OCI-LY7 (cell line): ENCODE data around the gene SLC26A6. TPM values are rescaled to one million over a fixed set of nuclear protein-coding genes. Genes with fewer than 3 reads are reported as not detected.

Experiments used
- BruUV-seq: library from RNA; stranded (reverse); fragments of 400-500 nt; replicated peaks from 2 replicates; lab custom pipeline; 2021; lab: Mats Ljungman, UMichigan
- CTCF ChIA-PET: fragments of 300-600 bp; sonication (Branson Sonifier 250); formaldehyde crosslinking; loops from one replicate; lab custom pipeline; 2022; ENCODE audit warnings: antibody characterized with exemption; ENCODE audit not compliant: unreplicated experiment; lab: Charles Lee
- POLR2A ChIA-PET: fragments of 300-600 bp; sonication (Branson Sonifier 250); formaldehyde crosslinking; loops from one replicate; lab custom pipeline; 2022; ENCODE audit warnings: antibody characterized with exemption; lab: Charles Lee
- DNase-seq: peaks from one replicate; pipeline ENCODE4 v3.0.0-alpha.2; 2015; ENCODE audit warnings: low spot score
- H2AFZ ChIP-seq: fragments of 200-600 bp; sonication (generic), shearing (Covaris generic); 2 replicates; pipeline ENCODE4 v1.6.1; 2014; ENCODE audit warnings: mild to moderate bottlenecking, antibody characterized with exemption, low read length, moderate library complexity
- H3K27ac ChIP-seq: fragments of 200-600 bp; sonication (generic); 2 replicates; pipeline ENCODE4 v1.5.1; 2014; ENCODE audit warnings: mixed run types, low read depth, mild to moderate bottlenecking, moderate library complexity, low read length, inconsistent platforms; ENCODE audit not compliant: poor library complexity, severe bottlenecking
- H3K36me3 ChIP-seq: fragments of 200-600 bp; sonication (generic); 2 replicates; pipeline ENCODE4 v1.6.1; 2014; ENCODE audit warnings: mild to moderate bottlenecking, antibody characterized with exemption, low read length, moderate library complexity, mixed read lengths; ENCODE audit not compliant: insufficient read depth
- H3K4me1 ChIP-seq: fragments of 200-600 bp; sonication (generic); 2 replicates; pipeline ENCODE4 v1.5.1; 2014; ENCODE audit warnings: mild to moderate bottlenecking, low read length; ENCODE audit not compliant: insufficient read depth, poor library complexity, severe bottlenecking
- H3K4me2 ChIP-seq: fragments of 200-600 bp; sonication (generic); 2 replicates; pipeline ENCODE4 v1.6.1; 2014; ENCODE audit warnings: mild to moderate bottlenecking, low read length
- H3K4me3 ChIP-seq: fragments of 200-600 bp; sonication (generic); 2 replicates; pipeline ENCODE4 v1.5.1; 2014; ENCODE audit warnings: mild to moderate bottlenecking, low read depth, low read length; ENCODE audit not compliant: poor library complexity, severe bottlenecking
- H3K79me2 ChIP-seq: fragments of 200-600 bp; sonication (generic); 2 replicates; pipeline ENCODE4 v1.6.1; 2016; ENCODE audit warnings: low read depth, mild to moderate bottlenecking, low read length, moderate library complexity, mixed read lengths; ENCODE audit not compliant: insufficient read depth
- H3K9me2 ChIP-seq: fragments of 200-600 bp; sonication (generic); 2 replicates; pipeline ENCODE4 v1.6.1; 2016; ENCODE audit warnings: mild to moderate bottlenecking, low read length, mixed read lengths; ENCODE audit not compliant: insufficient read depth
- H3K9me3 ChIP-seq: fragments of 200-600 bp; sonication (generic); 2 replicates; pipeline ENCODE4 v1.6.1; 2014; ENCODE audit warnings: mild to moderate bottlenecking, mixed run types, low read length, mixed read lengths
- H4K20me1 ChIP-seq: fragments of 200-600 bp; sonication (generic); 2 replicates; pipeline ENCODE4 v1.6.1; 2014; ENCODE audit warnings: mild to moderate bottlenecking, antibody characterized with exemption, low read length, moderate library complexity, mixed read lengths; ENCODE audit not compliant: insufficient read depth
- EZH2phosphoT487 ChIP-seq: fragments of 200-600 bp; sonication (generic); IDR thresholded peaks from 2 replicates; pipeline ENCODE4 v1.6.1; 2018; ENCODE audit warnings: low read depth, borderline replicate concordance, mild to moderate bottlenecking, mixed run types, antibody characterized with exemption, low read length, moderate library complexity, mixed read lengths
- intact Hi-C: fragments of 100-400 bp; cut with micrococcal nuclease; formaldehyde crosslinking; loops from one replicate; pipeline ENCODE4 v1.10.0; 2022; ENCODE audit not compliant: unreplicated experiment
- total RNA-seq, 2 experiments: library from RNA; depleted of rRNA in 1 of 2; stranded (reverse); fragments of >200 nt in 1 of 2; shearing (Covaris generic) in 1 of 2; gene quantifications; 2 replicates each; pipeline ENCODE4 v1.2.3, GENCODE V29; 2014 to 2022
- TF ChIP-seq, protein P1 (sequence below): fragments of 200-600 bp; sonication (generic); conservative IDR thresholded peaks from 2 replicates; pipeline ENCODE4 v1.5.1; 2014; ENCODE audit warnings: mild to moderate bottlenecking, antibody characterized with exemption, low read length, moderate library complexity, mixed read lengths

Gene SLC26A6
- total RNA-seq, 2 experiments from 2014 or later, result 42.1 to 47.3 TPM

DNA sequence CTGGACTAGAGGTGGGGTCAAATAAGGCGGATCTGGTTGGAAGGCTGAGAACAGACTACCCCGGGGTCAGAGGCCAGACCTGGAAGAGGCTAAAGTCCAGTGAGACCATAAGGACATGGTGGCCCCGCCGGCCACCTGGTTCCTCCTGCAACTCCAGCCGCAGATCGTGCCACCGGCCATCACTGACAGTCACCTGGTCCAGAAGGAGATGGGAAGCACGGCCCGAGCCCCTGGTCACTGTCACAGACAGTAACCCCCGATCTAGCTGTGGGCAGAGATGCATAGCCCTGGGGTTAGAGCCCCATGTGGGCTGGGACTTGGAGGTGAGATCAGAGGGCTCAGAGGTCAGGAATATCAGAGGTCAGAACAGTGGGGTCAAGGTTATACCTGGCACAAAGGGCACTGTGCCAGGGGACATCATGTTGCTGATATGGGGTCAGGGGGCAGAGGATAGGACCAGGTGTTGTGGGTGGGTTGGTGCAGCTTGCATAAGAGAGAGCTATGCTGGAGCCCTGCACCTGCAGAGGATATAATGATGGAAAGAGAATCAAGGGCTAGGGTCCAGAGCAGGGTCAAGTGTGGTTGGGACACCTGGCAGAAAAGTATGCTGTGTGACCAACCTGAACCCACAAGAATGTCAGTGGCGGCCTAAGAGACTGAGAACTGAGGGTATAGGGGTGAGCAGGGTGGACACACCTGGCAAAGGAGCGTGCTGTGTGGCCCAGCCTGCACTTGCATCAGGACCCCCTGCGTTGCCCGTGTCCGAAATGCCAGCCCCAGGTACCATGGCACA, 17.9 kb upstream of the SLC26A6 start:
- TF ChIP-seq, protein P1, sequence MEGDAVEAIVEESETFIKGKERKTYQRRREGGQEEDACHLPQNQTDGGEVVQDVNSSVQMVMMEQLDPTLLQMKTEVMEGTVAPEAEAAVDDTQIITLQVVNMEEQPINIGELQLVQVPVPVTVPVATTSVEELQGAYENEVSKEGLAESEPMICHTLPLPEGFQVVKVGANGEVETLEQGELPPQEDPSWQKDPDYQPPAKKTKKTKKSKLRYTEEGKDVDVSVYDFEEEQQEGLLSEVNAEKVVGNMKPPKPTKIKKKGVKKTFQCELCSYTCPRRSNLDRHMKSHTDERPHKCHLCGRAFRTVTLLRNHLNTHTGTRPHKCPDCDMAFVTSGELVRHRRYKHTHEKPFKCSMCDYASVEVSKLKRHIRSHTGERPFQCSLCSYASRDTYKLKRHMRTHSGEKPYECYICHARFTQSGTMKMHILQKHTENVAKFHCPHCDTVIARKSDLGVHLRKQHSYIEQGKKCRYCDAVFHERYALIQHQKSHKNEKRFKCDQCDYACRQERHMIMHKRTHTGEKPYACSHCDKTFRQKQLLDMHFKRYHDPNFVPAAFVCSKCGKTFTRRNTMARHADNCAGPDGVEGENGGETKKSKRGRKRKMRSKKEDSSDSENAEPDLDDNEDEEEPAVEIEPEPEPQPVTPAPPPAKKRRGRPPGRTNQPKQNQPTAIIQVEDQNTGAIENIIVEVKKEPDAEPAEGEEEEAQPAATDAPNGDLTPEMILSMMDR, result no peak
- TF ChIP-seq EZH2phosphoT487, result no peak
- peaks cover 4% of the 10 kb centered on the region for H3K4me1 ChIP-seq
- peak; percentile 28 for DNase-seq
- no peak overlapping the region for H3K4me2 ChIP-seq
- no TSS peak for BruUV-seq
- no peak overlapping the region for H3K4me3 ChIP-seq
- H3K27ac ChIP-seq, result no peak overlapping the region
- no peaks in the 10 kb centered on the region for H3K9me2 ChIP-seq
- intact Hi-C loops, result no loop called here
- no peak overlapping the region for H2AFZ ChIP-seq
- ChIA-PET POLR2A (interaction anchor here (0.6 kb wide), 1 partner anchor 16 kb away, joined by 5 read pairs; no protein-coding TSS in a partner anchor), CTCF (no interaction called here)
- no peaks in the 10 kb centered on the region for H4K20me1 ChIP-seq
- no peaks in the 10 kb centered on the region for H3K79me2 ChIP-seq
- no peaks in the 10 kb centered on the region for H3K36me3 ChIP-seq
- no peaks in the 10 kb centered on the region for H3K9me3 ChIP-seq

DNA sequence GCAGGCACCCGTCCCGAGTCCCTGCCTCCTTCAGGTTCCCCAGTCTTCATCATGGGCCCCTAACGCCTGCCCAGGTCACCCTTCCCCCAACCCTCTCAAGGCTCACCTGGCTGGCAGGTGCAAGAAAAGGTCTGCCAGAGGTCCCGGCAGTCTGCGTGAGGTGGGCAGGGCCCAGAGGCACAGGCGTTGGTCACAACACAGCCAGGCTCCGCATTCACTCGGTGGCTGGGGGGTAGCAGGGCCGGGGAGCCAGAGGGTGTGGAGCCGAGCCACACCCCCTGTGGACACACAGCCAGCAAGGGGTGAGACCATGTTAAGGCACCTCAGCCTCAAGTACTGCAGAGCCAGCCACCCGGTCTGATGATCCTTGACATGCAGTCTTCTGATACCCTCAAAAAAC, 16.5 kb upstream of the SLC26A6 start:
- no TSS peak for BruUV-seq
- CTCF ChIA-PET, result no interaction called here
- H3K79me2 ChIP-seq, result no peaks in the 10 kb centered on the region
- no peak for TF ChIP-seq EZH2phosphoT487
- TF ChIP-seq, protein P1, result no peak
- intact Hi-C loops, result no loop called here
- no peaks in the 10 kb centered on the region for H3K9me2 ChIP-seq
- DNase-seq, result no peak
- peaks cover 4% of the 10 kb centered on the region for H3K4me1 ChIP-seq
- H3K9me3 ChIP-seq, result no peaks in the 10 kb centered on the region
- H3K36me3 ChIP-seq, result no peaks in the 10 kb centered on the region
- no peak overlapping the region for H3K4me2 ChIP-seq
- H3K4me3 ChIP-seq, result no peak overlapping the region
- no peaks in the 10 kb centered on the region for H4K20me1 ChIP-seq
- H2AFZ ChIP-seq, result no peak overlapping the region
- POLR2A ChIA-PET, result no interaction called here
- H3K27ac ChIP-seq, result no peak overlapping the region

DNA sequence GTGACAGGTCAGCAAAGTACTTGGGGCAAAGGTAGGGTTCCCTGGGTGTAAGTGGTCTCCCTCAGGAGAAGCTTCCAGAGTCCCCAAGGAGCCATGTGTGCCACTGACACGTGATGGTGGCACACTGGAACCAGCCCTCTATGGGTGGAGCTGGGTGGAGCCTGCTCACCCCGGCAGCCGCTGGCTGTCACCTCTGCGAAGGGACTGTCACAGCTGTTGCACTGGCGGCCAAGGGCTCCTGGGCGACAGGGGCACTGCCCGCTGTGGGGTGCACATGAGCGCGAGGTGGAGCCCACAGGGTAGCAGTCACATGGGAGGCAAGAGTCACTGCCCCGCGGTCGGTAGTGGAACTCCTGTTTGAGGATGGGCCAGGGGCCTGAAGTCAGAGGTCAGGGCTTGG, 15.5 kb upstream of the SLC26A6 start:
- H3K4me2 ChIP-seq, result no peak overlapping the region
- intact Hi-C loops, result no loop called here
- H3K27ac ChIP-seq, result no peak overlapping the region
- POLR2A ChIA-PET, result no interaction called here
- no peaks in the 10 kb centered on the region for H4K20me1 ChIP-seq
- H3K36me3 ChIP-seq, result no peaks in the 10 kb centered on the region
- no peaks in the 10 kb centered on the region for H3K4me1 ChIP-seq
- H3K9me2 ChIP-seq, result no peaks in the 10 kb centered on the region
- no peak for DNase-seq
- no TSS peak for BruUV-seq
- CTCF ChIA-PET, result interaction anchor here (0.6 kb wide), 2 partner anchors 12 to 140 kb away, joined by 5 to 6 read pairs; no protein-coding TSS in a partner anchor
- H3K79me2 ChIP-seq, result no peaks in the 10 kb centered on the region
- H3K9me3 ChIP-seq, result no peaks in the 10 kb centered on the region
- H3K4me3 ChIP-seq, result no peak overlapping the region
- H2AFZ ChIP-seq, result no peak overlapping the region
- no peak for TF ChIP-seq EZH2phosphoT487
- TF ChIP-seq, protein P1, result no peak
